ENCODE measurements around the gene NBPF14.
"Not testable (repeated sequence)": the region's sequence is repeated elsewhere in the genome, so short reads cannot be mapped to it uniquely, and the experiment has no call there.

- TF ChIP-seq CREB1 (CRISPR knock-in tag; IDR thresholded peaks at IDR 0.05; ENCODE audit: low read depth); REST (IDR thresholded peaks at IDR 0.05; ENCODE audit: unreplicated experiment); EZH2 (IDR thresholded peaks at IDR 0.05; ENCODE audit: low read depth, unreplicated experiment); JUNB (IDR thresholded peaks at IDR 0.05; ENCODE audit: unreplicated experiment); EZH2phosphoT487 (IDR thresholded peaks at IDR 0.05; ENCODE audit: unreplicated experiment): not testable (repeated sequence)
- TF ChIP-seq, protein P1, sequence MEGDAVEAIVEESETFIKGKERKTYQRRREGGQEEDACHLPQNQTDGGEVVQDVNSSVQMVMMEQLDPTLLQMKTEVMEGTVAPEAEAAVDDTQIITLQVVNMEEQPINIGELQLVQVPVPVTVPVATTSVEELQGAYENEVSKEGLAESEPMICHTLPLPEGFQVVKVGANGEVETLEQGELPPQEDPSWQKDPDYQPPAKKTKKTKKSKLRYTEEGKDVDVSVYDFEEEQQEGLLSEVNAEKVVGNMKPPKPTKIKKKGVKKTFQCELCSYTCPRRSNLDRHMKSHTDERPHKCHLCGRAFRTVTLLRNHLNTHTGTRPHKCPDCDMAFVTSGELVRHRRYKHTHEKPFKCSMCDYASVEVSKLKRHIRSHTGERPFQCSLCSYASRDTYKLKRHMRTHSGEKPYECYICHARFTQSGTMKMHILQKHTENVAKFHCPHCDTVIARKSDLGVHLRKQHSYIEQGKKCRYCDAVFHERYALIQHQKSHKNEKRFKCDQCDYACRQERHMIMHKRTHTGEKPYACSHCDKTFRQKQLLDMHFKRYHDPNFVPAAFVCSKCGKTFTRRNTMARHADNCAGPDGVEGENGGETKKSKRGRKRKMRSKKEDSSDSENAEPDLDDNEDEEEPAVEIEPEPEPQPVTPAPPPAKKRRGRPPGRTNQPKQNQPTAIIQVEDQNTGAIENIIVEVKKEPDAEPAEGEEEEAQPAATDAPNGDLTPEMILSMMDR (conservative IDR thresholded peaks at IDR 0.05; ENCODE audit: low read depth in 2 of 2): not testable (repeated sequence)
Observed at GRCh38 chr1:148528591-148528990, 67.2 kb downstream of the NBPF14 start.

All from GM23338 (cell line).